Common myeloid progenitor, CD34-positive (primary cell): ENCODE results near the gene CDH22.

ENCODE experiments used
- CTCF ChIA-PET: fragments of 350-600 bp; sonication (Branson Sonifier 250); formaldehyde crosslinking; loops from one replicate; lab custom pipeline; 2021; ENCODE audit warnings: antibody characterized with exemption; lab: Charles Lee
- POLR2A ChIA-PET: fragments of 350-600 bp; sonication (Branson Sonifier 250); formaldehyde crosslinking; loops from one replicate; lab custom pipeline; 2021; ENCODE audit warnings: antibody characterized with exemption; lab: Charles Lee
- DNase-seq, 3 donors: peaks; one replicate each; pipeline versions ENCODE4 v3.0.0 to v3.0.0-alpha.2; 2013
- H3K27ac ChIP-seq, 2 experiments: 1 replicate in 1 of 2; 2 replicates in 1 of 2; pipeline ENCODE4 v1.7.0; 2013; ENCODE audit warnings: inconsistent platforms in 2 of 2, low read length in 2 of 2, mild to moderate bottlenecking in 2 of 2, low read depth in 1 of 2, moderate library complexity in 1 of 2; ENCODE audit not compliant: severe bottlenecking in 2 of 2, insufficient read depth in 1 of 2, poor library complexity in 1 of 2
- H3K27me3 ChIP-seq, 5 experiments: replicated peaks in 2 of 5; 1 replicate in 3 of 5; 2 replicates in 2 of 5; pipeline versions ENCODE4 v1.6.1 to v1.7.0; 2013; ENCODE audit warnings: low read length in 4 of 5, mild to moderate bottlenecking in 2 of 5, moderate library complexity in 2 of 5, inconsistent platforms in 1 of 5; ENCODE audit not compliant: insufficient read depth in 5 of 5, control insufficient read depth in 4 of 5
- H3K36me3 ChIP-seq, 4 experiments: 1 replicate in 2 of 4; 2 replicates in 2 of 4; pipeline versions ENCODE4 v1.6.1 to v1.7.0; 2013; ENCODE audit warnings: low read length in 3 of 4, control low read depth in 1 of 4, mild to moderate bottlenecking in 1 of 4; ENCODE audit not compliant: control insufficient read depth in 4 of 4, insufficient read depth in 4 of 4
- H3K4me1 ChIP-seq, 4 experiments: 1 replicate in 3 of 4; 2 replicates in 1 of 4; pipeline versions ENCODE4 v1.6.1 to v1.7.1; 2013; ENCODE audit warnings: low read length in 3 of 4, mild to moderate bottlenecking in 3 of 4, control low read depth in 1 of 4, inconsistent platforms in 1 of 4, moderate library complexity in 1 of 4; ENCODE audit not compliant: control insufficient read depth in 4 of 4, insufficient read depth in 4 of 4; ENCODE audit errors: control extremely low read depth in 1 of 4
- H3K4me3 ChIP-seq, 7 experiments: 1 replicate in 4 of 7; 2 replicates in 3 of 7; pipeline versions ENCODE4 v1.5.1 to v1.7.0; 2013; ENCODE audit warnings: mild to moderate bottlenecking in 7 of 7, low read length in 6 of 7, moderate library complexity in 6 of 7, inconsistent platforms in 2 of 7, low read depth in 2 of 7, control low read depth in 1 of 7; ENCODE audit not compliant: insufficient read depth in 4 of 7, control insufficient read depth in 1 of 7; ENCODE audit errors: extremely low read depth in 1 of 7
- H3K9me3 ChIP-seq, 5 experiments: 1 replicate in 4 of 5; 2 replicates in 1 of 5; pipeline versions ENCODE4 v1.6.1 to v1.7.1; 2013; ENCODE audit warnings: low read length in 4 of 5, mild to moderate bottlenecking in 2 of 5, inconsistent platforms in 1 of 5, low read depth in 1 of 5, moderate library complexity in 1 of 5; ENCODE audit not compliant: control insufficient read depth in 4 of 5, insufficient read depth in 2 of 5; ENCODE audit errors: control extremely low read depth in 1 of 5
- WGBS: methylation state at CpG from one replicate; pipeline ENCODE4 v1.1.5; 2013; ENCODE audit not compliant: insufficient coverage; 5-methylcytosine and 5-hydroxymethylcytosine counted together

The CDH22 gene

DNA sequence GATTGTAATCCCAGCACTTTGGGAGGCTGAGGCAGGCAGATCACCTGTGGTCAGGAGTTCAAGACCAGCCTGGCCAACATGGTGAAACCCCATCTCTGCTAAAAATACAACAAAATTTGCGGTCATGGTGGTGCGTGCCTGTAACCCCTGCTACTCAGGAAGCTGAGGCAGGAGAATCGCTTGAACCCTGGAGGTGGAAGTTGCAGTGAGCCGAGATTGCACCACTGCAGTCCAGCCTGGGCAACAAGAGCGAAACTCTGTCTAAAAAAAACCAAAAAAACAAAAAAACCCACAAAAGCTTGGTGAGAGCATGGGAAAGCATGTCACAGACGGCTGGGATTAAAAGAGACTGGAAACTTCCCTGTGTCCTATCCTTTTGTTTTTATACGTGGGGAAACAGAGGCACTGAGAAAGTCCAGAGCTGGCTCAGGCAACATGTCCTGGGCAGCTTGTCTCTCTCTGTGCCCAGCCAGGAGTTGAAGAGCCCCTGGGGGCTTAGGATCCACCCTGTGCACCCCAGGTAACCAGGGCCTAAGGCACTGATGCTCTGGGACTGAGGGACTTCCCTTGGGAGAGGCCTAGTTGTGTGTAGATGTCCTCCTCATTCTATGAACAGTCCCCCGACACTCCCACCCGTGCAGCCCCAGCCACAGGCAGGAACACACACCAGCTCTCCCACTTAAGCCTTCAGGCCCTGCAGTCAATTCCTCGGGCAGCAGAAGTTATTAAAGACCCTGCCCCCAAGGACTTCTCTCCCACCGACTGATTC lies 174.2 kb downstream of the CDH22 start:
- H3K4me3 ChIP-seq: no peak overlapping the region
- H3K27me3 ChIP-seq: peaks cover 3 to 30% (median 8%) of the 10 kb centered on the region in 5 experiments
- H3K27ac ChIP-seq: no peak overlapping the region
- ChIA-PET POLR2A (no interaction called here), CTCF (interaction anchor here (1.1 to 3.1 kb wide), 6 partner anchors 11 to 305 kb away, joined by 3 to 18 read pairs (median 6); no protein-coding TSS in a partner anchor)
- 94% methylated on average over 9 of the region's 11 CpGs for WGBS
- DNase-seq: no peak
- H3K9me3 ChIP-seq: no peaks in the 10 kb centered on the region
- H3K36me3 ChIP-seq: no peaks in the 10 kb centered on the region
- H3K4me1 ChIP-seq: no peaks in the 10 kb centered on the region

DNA sequence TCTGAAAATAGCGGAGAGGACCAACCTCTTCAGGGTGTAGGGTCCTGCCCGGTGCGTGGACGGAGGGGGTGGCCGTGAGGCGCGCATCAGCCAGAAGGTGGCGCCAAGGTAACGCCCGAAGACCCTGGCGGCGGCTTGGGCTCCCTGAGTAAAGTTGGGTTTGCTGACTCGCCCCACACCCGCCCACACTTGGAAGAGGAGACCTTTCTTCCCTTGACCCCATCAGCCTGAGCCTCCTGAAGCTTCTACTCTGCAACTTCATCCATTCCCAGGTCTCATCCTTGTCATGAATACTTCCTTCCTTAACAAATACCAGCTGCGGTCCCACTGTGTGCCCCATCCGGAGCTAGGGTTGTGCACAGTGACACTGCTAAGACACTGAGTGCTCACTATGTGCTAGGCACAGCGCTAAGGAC lies 175.6 kb downstream of the CDH22 start:
- POLR2A ChIA-PET: no interaction called here
- 17% methylated on average over 16 of the region's 17 CpGs for WGBS

DNA sequence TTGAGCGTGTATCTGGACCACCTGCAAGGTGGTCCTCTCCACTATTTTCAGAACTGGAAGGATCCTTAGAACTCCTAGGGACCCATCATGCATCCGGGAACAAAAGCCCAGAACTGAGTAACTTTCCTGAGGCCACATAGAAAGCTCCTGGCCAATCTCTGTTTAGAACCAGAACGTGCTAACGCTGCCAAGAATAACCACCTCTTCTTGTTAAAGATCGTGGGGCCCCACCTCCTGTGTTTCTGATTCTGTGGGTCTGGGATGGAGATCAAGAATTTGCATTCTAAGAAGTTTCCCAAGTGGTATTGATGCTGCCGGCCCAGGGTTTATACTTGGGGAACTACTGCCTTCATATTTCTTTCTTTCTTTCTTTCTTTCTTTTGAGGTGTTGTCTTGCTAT lies 176.9 kb downstream of the CDH22 start:
- H3K4me1 ChIP-seq: no peaks in the 10 kb centered on the region
- POLR2A ChIA-PET: no interaction called here
- peaks cover 3 to 26% (median 7%) of the 10 kb centered on the region in 5 experiments for H3K27me3 ChIP-seq
- 40% methylated on average over 4 of the region's 6 CpGs for WGBS
- no peak overlapping the region for H3K27ac ChIP-seq
- peaks cover 0 to 3% (median 0%) of the 10 kb centered on the region in 4 experiments for H3K36me3 ChIP-seq
- no peak for DNase-seq
- CTCF ChIA-PET: interaction anchor here (0.9 to 3.1 kb wide), 8 partner anchors 8 to 307 kb away, joined by 3 to 18 read pairs (median 6); no protein-coding TSS in a partner anchor
- no peak overlapping the region for H3K4me3 ChIP-seq
- H3K9me3 ChIP-seq: no peaks in the 10 kb centered on the region

More for the DNA sequence above, 175.6 kb downstream of the CDH22 start:
- Histone ChIP-seq H3K27me3 (peaks cover 3 to 30% (median 8%) of the 10 kb centered on the region in 5 experiments), H3K9me3 (no peaks in the 10 kb centered on the region), H3K36me3 (no peaks in the 10 kb centered on the region), H3K4me3 (no peak overlapping the region), H3K4me1 (no peaks in the 10 kb centered on the region), H3K27ac (no peak overlapping the region)
- CTCF ChIA-PET: interaction anchor here (0.7 to 3.1 kb wide), 20 partner anchors 9 to 353 kb away, joined by 3 to 18 read pairs (median 4); partner anchors contain the start of gene ELMO2
- peak; percentile 60 to 77 (median 73) for DNase-seq

DNA sequence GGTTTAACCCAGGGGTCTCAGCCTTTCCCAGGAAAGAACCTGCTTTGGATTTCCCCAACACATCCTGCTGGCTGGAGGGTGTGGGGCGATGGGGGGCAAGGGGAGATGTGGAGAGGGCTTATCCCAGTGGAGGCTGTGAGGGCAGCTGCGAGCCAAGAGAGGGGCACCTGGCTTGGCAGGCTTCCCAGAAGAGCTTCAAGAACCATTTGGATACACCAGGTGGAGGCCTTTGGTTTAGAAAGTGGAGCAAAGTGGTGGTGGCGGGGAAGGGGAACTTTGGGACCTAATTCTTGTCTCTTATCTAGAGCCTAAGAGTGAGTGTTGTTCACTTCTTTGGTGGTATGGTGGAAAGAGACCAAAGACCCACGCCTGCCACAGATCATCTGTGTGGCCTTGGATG lies 177.8 kb downstream of the CDH22 start:
- POLR2A ChIA-PET: no interaction called here
- H3K4me3 ChIP-seq: no peak overlapping the region

DNA sequence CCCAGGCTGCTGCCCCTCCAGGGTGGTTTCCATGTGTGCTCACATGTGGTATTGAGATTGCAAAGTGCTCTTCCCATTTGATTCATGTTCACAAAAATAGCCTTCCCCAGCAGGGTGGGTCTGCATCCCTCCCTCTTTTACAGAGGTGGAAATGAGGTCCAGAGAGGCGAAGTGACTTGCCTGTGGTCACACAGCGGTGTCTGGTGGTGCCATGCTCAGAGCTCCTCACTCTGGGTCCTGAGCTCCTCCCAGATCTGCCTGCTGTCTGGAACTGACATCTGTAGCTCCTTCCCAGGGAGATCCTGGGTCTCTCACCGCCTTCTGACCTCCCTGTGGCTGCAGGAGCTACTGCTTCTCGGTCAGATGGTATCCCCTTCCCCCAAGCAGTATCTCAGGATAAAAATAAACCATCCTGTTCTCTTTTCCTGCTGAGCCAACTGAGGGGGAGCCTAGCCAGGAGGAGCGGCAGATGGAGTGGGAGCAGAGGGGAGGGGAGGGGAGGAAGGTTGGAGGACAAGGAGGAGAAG lies 178.3 kb downstream of the CDH22 start:
- no peak overlapping the region for H3K4me3 ChIP-seq
- H3K36me3 ChIP-seq: peaks cover 0 to 7% (median 0%) of the 10 kb centered on the region in 4 experiments
- H3K27me3 ChIP-seq: peaks cover 3 to 26% (median 7%) of the 10 kb centered on the region in 5 experiments
- WGBS: 69% methylated on average over 2 of the region's 5 CpGs
- no peaks in the 10 kb centered on the region for H3K4me1 ChIP-seq
- no peak for DNase-seq
- ChIA-PET POLR2A (no interaction called here), CTCF (interaction anchor here (1.0 to 1.3 kb wide), 3 partner anchors 150 to 226 kb away, joined by 3 to 4 read pairs (median 3); no protein-coding TSS in a partner anchor)
- H3K27ac ChIP-seq: no peak overlapping the region
- no peaks in the 10 kb centered on the region for H3K9me3 ChIP-seq

More for the DNA sequence above, 177.8 kb downstream of the CDH22 start:
- peaks cover 3 to 26% (median 7%) of the 10 kb centered on the region in 5 experiments for H3K27me3 ChIP-seq
- no peaks in the 10 kb centered on the region for H3K4me1 ChIP-seq
- 46% methylated on average over 3 of the region's 4 CpGs for WGBS
- CTCF ChIA-PET: interaction anchor here (0.9 to 1.5 kb wide), 4 partner anchors 50 to 226 kb away, joined by 3 read pairs; no protein-coding TSS in a partner anchor
- H3K36me3 ChIP-seq: peaks cover 0 to 7% (median 0%) of the 10 kb centered on the region in 4 experiments
- H3K9me3 ChIP-seq: no peaks in the 10 kb centered on the region
- no peak for DNase-seq
- H3K27ac ChIP-seq: no peak overlapping the region

DNA sequence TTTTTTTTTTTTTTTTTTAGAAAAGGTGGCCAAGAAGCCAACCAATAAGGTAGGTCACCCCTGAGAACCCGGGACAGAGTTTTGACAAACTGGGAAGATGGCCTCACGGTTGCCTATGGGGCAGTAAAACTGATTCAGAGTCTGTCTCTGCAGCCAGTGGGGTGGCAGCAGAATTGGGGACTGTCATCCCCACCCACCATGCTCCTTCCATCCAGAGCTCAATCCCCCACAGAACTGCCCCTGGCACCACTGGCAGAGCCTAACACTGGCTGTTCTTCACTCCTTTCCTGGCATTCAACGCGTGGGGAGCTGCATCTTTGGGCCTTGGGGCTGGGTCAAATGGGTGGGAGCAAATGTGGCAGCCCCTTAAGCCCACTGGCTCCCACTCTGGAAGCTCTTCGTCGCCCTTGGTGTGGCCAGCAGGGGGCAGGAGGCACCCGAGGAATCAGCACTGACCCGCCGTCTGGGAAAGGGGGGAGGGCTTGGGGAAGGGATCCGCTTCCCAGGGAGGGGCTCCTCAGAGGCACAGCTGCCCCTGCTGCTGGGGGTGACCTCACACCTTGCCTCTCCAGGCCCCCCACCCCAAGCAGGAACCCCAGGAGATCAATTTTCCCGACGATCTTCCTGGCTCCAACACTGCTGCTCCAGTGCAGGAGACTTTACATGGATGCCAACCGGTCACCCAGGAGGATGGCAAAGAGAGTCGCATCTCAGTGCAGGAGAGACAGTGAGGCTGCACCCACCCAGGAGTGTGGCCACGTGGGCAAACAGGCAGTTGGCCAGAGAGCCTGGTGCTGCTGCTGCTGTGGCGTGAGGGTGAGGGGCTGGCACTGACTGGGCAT lies 179.8 kb downstream of the CDH22 start:
- DNase-seq: no peak
- POLR2A ChIA-PET: no interaction called here
- H3K27ac ChIP-seq: no peak overlapping the region
- CTCF ChIA-PET: interaction anchor here (0.9 to 2.2 kb wide), 5 partner anchors 8 to 309 kb away, joined by 3 to 7 read pairs (median 4); no protein-coding TSS in a partner anchor
- peaks cover 0 to 13% (median 1%) of the 10 kb centered on the region in 4 experiments for H3K36me3 ChIP-seq
- 76% methylated on average over 15 of the region's 16 CpGs for WGBS
- H3K4me3 ChIP-seq: no peak overlapping the region
- no peaks in the 10 kb centered on the region for H3K9me3 ChIP-seq
- H3K27me3 ChIP-seq: peaks cover 3 to 26% (median 7%) of the 10 kb centered on the region in 5 experiments
- no peaks in the 10 kb centered on the region for H3K4me1 ChIP-seq
